GM12878 (cell line): ENCODE results near the gene CPSF4. TPM values are rescaled to one million over a fixed set of nuclear protein-coding genes. Genes with fewer than 3 reads are reported as not detected.
A peak's percentile ranks its signal among the peaks of the same experiment; 100 is the strongest.

Experiments
- ATAC-seq: fragments of 200-7000 bp; cut with Tn5 transposase; 3 replicates; pipeline ENCODE4 v1.9.1; 2020; ENCODE audit warnings: mild to moderate bottlenecking, moderate library complexity
- BruUV-seq: library from RNA; stranded (reverse); fragments of 400-500 nt; replicated peaks from 2 replicates; lab custom pipeline; 2021; lab: Mats Ljungman, UMichigan
- CTCF ChIA-PET: fragments of 300-600 bp; sonication (Branson Sonifier 250); formaldehyde crosslinking; extraction: SDS; loops from one replicate; lab custom pipeline; 2021; ENCODE audit warnings: inconsistent platforms; lab: Yijun Ruan, JAX
- POLR2A ChIA-PET: fragments of 350-600 bp; formaldehyde crosslinking; extraction: SDS; loops from one replicate; lab custom pipeline; 2021; ENCODE audit warnings: inconsistent platforms; lab: Charles Lee
- RAD21 ChIA-PET: fragments of 300-600 bp; sonication (Branson Sonifier 250); formaldehyde crosslinking; loops from one replicate; lab custom pipeline; 2023; ENCODE audit warnings: antibody characterized with exemption; ENCODE audit not compliant: unreplicated experiment; lab: Charles Lee
- SMC1A ChIA-PET: fragments of 300-600 bp; sonication (Branson Sonifier 250); formaldehyde crosslinking; loops from one replicate; lab custom pipeline; 2023; ENCODE audit not compliant: unreplicated experiment, uncharacterized antibody; lab: Charles Lee
- DNase-seq: peaks from one replicate; pipeline ENCODE4 v3.0.0-alpha.2; 2011; ENCODE audit warnings: low read depth, low spot score
- FAIRE-seq: peaks from 3 replicates; lab custom pipeline; 2011; peaks lifted over from hg19 to GRCh38; lab: Jason Lieb, UNC
- H2AFZ ChIP-seq: 2 replicates; pipeline ENCODE4 v1.6.0; 2011; ENCODE audit warnings: low read depth, low read length, control low read depth; ENCODE audit not compliant: control insufficient read depth
- H3K27ac ChIP-seq: 2 replicates; pipeline ENCODE4 v1.5.1; 2011; ENCODE audit warnings: control low read depth; ENCODE audit not compliant: control insufficient read depth, insufficient read depth
- H3K27me3 ChIP-seq, 2 experiments: replicated peaks in 1 of 2; 2 replicates each; pipeline versions ENCODE4 v1.6.0 to v1.6.1; 2011; ENCODE audit warnings: low read length in 1 of 2; ENCODE audit not compliant: control insufficient read depth in 2 of 2, insufficient read depth in 2 of 2
- H3K36me3 ChIP-seq, 2 experiments: 2 replicates each; pipeline ENCODE4 v1.5.1; 2011; ENCODE audit warnings: low read length in 1 of 2; ENCODE audit not compliant: control insufficient read depth in 2 of 2, insufficient read depth in 2 of 2
- H3K4me1 ChIP-seq: 2 replicates; pipeline ENCODE4 v1.6.1; 2011; ENCODE audit warnings: mild to moderate bottlenecking, low read length, moderate library complexity, mixed read lengths; ENCODE audit not compliant: control insufficient read depth, insufficient read depth
- H3K4me2 ChIP-seq: 2 replicates; pipeline ENCODE4 v1.6.0; 2011; ENCODE audit warnings: control low read depth; ENCODE audit not compliant: control insufficient read depth, insufficient read depth
- H3K4me3 ChIP-seq: fragments of 200-600 bp; sonication (generic); 2 replicates; pipeline ENCODE4 v1.5.1; 2016
- H3K79me2 ChIP-seq: 2 replicates; pipeline ENCODE4 v1.6.0; 2011; ENCODE audit warnings: low read length; ENCODE audit not compliant: control insufficient read depth, insufficient read depth
- H3K9ac ChIP-seq: 2 replicates; pipeline ENCODE4 v1.8.0; 2011; ENCODE audit warnings: low read length, control low read depth, mixed read lengths; ENCODE audit not compliant: control insufficient read depth, insufficient read depth
- H3K9me3 ChIP-seq: replicated peaks from 3 replicates; pipeline ENCODE4 v1.5.1; 2011; ENCODE audit warnings: mild to moderate bottlenecking, low read length; ENCODE audit not compliant: control insufficient read depth, insufficient read depth
- H4K20me1 ChIP-seq: 2 replicates; pipeline ENCODE4 v1.6.0; 2011; ENCODE audit not compliant: control insufficient read depth, insufficient read depth
- HDAC6 ChIP-seq: fragments of 200-600 bp; sonication (generic); IDR thresholded peaks from one replicate; pipeline ENCODE4 v1.8.0; 2017; ENCODE audit warnings: antibody characterized with exemption; ENCODE audit not compliant: unreplicated experiment
- JUND ChIP-seq: IDR thresholded peaks from 2 replicates; pipeline ENCODE4 v1.6.1; 2012; ENCODE audit warnings: low read depth, mild to moderate bottlenecking, low read length, improper control_type of control experiment, moderate library complexity
- POLR2A ChIP-seq: IDR thresholded peaks from 2 replicates; pipeline ENCODE4 v1.6.1; 2011; ENCODE audit warnings: low read depth, mild to moderate bottlenecking, low read length
- POLR2AphosphoS5 ChIP-seq: IDR thresholded peaks from 2 replicates; pipeline ENCODE4 v1.6.1; 2011; ENCODE audit warnings: mild to moderate bottlenecking, low read length, inconsistent platforms
- RAD21 ChIP-seq: IDR thresholded peaks from 2 replicates; pipeline ENCODE4 v1.6.1; 2011; ENCODE audit warnings: mild to moderate bottlenecking, low read depth, low read length, moderate library complexity; ENCODE audit not compliant: insufficient read depth
- RAD51 ChIP-seq: fragments of 450-650 bp; IDR thresholded peaks from 2 replicates; pipeline ENCODE4 v1.6.1; 2016; ENCODE audit warnings: moderate library complexity, mild to moderate bottlenecking, inconsistent platforms
- SPI1 ChIP-seq: IDR thresholded peaks from 2 replicates; pipeline ENCODE4 v1.6.1; 2011; ENCODE audit warnings: low read depth, mild to moderate bottlenecking, low read length, moderate library complexity, borderline replicate concordance; ENCODE audit not compliant: insufficient read depth
- WGBS: methylation state at CpG from one replicate; pipeline ENCODE4 v1.1.6; 2016; ENCODE audit warnings: low lambda C conversion rate; ENCODE audit not compliant: insufficient replicate concordance, insufficient coverage; ENCODE audit errors: missing lambda C conversion rate; 5-methylcytosine and 5-hydroxymethylcytosine counted together
- in situ Hi-C: fragments of 300-500 bp; cut with MboI; formaldehyde crosslinking; loops from 9 replicates; pipeline ENCODE4 v1.14.3; 2018; ENCODE audit warnings: mixed read lengths
- intact Hi-C: fragments of 100-400 bp; cut with micrococcal nuclease; formaldehyde crosslinking; loops from one replicate; pipeline ENCODE4 v1.14.2; 2022; ENCODE audit not compliant: unreplicated experiment
- polyA plus RNA-seq, 11 experiments: library from polyadenylated mRNA; depleted of rRNA in 4 of 11; unstranded in 6 of 11; stranded (reverse) in 5 of 11; fragments of >200 nt; fragmentation: Nextera tagmentation in 4 of 11; fragmentation: Illumina TruSeq in 1 of 11; extraction: Ambion mirVana in 4 of 11; extraction: Trizol in 1 of 11; gene quantifications; 1 replicate in 1 of 11; 2 replicates in 10 of 11; pipeline versions ENCODE4 v1.2.1 to v1.2.3, GENCODE V29; 2011 to 2016; ENCODE audit warnings: inconsistent platforms in 2 of 11, missing spikeins in 2 of 11, low read depth in 1 of 11
- total RNA-seq, 4 experiments: library from RNA; depleted of rRNA in 3 of 4; stranded (reverse); fragments of >200 nt in 3 of 4; fragmentation: Illumina TruSeq in 1 of 4; extraction: Trizol in 1 of 4; gene quantifications; 2 replicates each; pipeline versions ENCODE4 v1.2.1 to v1.2.3, GENCODE V29; 2013 to 2021

Gene CPSF4
- total and polyA plus RNA-seq, 10 of the 15 experiments (the other 5 are each of a cell fraction or from before 2014, with no cell fraction given): 13.6 to 70.1 (median 45.0) TPM

DNA sequence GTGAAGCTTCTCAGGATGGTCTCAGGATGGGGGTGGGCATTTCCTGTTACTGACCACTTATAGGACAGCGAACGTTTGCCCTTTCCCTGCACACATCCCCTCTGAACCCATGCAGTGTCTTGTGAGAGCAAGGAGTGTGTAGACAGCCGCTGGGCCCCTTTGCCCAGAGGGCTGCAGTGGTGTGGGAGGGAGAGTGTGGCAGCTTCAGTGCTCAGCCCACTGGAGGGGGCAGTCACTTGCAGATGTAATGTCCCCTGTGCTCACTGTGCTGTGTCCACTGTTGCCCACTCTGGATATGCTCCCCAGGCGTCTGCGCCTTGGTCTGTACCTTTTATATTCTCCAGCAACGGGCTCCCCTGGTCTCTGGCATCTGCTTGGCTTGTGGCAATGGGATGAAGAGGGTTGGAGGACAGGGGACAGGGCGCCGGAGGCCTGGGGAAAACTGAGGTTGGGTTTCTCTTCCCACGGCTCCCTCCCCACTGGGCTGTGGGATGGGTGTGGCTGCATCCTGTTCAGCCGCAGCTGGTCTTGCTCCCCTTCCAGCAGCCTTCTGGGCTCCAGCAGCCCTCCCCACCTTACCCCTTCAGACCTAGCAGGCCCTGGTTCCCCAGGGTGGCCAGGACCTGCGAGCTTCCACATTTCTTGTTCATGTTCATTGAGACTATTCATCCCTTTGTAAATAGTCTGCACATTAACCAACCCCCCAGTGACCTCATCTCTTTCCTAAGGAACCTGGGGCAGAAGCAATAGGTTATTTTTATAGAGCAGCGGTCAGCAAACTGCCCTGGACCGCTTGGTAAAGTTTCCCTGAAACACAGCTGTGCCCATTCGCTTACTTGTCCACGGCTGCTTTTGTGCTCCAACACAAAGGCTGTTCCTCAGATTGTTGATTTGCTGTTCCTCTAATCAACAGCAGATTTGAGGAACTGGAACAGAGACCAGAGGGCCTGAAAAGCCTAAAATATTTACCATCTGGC lies 40.0 kb downstream of the CPSF4 start:
- RAD21 ChIA-PET: no interaction called here
- POLR2A ChIA-PET: no interaction called here
- no peak for FAIRE-seq
- Histone ChIP-seq H3K9ac (no peak overlapping the region), H3K4me2 (no peak overlapping the region; the same call in 1 of the 2 replicates), H3K27ac (no peak overlapping the region), H3K4me3 (no peak overlapping the region), H2AFZ (no peak overlapping the region), H4K20me1 (no peaks in the 10 kb centered on the region), H3K36me3 (peaks cover 11 to 16% of the 10 kb centered on the region in 2 experiments), H3K27me3 (no peaks in the 10 kb centered on the region), H3K9me3 (no peaks in the 10 kb centered on the region), H3K79me2 (peaks cover 32% of the 10 kb centered on the region), H3K4me1 (peaks cover 6% of the 10 kb centered on the region)
- no peak for DNase-seq
- BruUV-seq: no TSS peak
- CTCF ChIA-PET: no interaction called here
- TF ChIP-seq SPI1: peak; percentile 40; the same call in 1 of the 2 replicates
- TF ChIP-seq RAD21: no peak
- no peak for TF ChIP-seq JUND
- TF ChIP-seq POLR2AphosphoS5: peak; percentile 26; the same call in 1 of the 2 replicates
- TF ChIP-seq RAD51: no peak
- SMC1A ChIA-PET: no interaction called here
- ATAC-seq: peak; percentile 24
- in situ Hi-C loops (no loop called here), intact Hi-C loops (no loop called here)
- WGBS: 77% methylated on average over 14 of the region's 15 CpGs

DNA sequence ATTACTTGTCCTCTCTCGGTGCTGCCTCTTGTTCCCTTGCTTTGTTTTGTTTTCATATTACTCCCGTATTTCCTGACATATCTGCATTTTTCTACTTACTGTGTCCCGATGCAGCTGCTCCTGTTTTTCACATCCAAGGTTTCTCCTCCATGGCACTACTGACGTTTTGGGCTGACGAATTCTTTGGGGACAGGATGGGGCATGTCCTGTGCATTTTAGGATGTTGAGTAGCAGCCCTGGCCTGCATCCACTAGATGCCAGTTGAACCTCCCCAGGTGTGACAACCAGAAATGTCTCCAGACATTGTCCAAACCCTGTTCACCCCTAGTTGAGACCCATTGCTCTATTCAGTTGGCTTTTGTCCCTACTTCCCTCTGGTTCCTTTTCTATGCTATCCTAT lies 46.4 kb downstream of the CPSF4 start:
- POLR2A ChIA-PET: no interaction called here
- Histone ChIP-seq H3K9me3 (no peaks in the 10 kb centered on the region), H4K20me1 (no peaks in the 10 kb centered on the region), H3K9ac (no peak overlapping the region), H3K4me1 (no peaks in the 10 kb centered on the region), H3K4me3 (no peak overlapping the region), H3K27ac (no peak overlapping the region), H2AFZ (no peak overlapping the region), H3K27me3 (no peaks in the 10 kb centered on the region), H3K36me3 (peaks cover 4 to 25% of the 10 kb centered on the region in 2 experiments), H3K79me2 (no peaks in the 10 kb centered on the region), H3K4me2 (no peak overlapping the region)
- intact Hi-C loops: no loop called here
- BruUV-seq: no TSS peak
- FAIRE-seq (no peak), ATAC-seq (no peak), DNase-seq (no peak)
- CTCF ChIA-PET: no interaction called here
- RAD21 ChIA-PET: no interaction called here
- SMC1A ChIA-PET: no interaction called here
- in situ Hi-C loops: no loop called here
- 85% methylated on average over 5 of the region's 5 CpGs for WGBS
- TF ChIP-seq HDAC6 (no peak), POLR2A (peak; percentile 31; the same call in 1 of the 2 replicates)
- TF ChIP-seq, all 136 proteins: peak for 1
